ENCODE data around the gene EML4. TPM values are rescaled to one million over a fixed set of nuclear protein-coding genes. Genes with fewer than 3 reads are reported as not detected.
A peak's percentile ranks its signal among the peaks of the same experiment; 100 is the strongest.

Gene EML4
- total RNA-seq, 1 experiment from 2014 or later = 61.1 TPM

GRCh38 chr2:42192652-42193566, 23.8 kb downstream of the EML4 start:
- DNase-seq = no peak
- no peak overlapping the region for H3K4me3 ChIP-seq (ENCODE audit: insufficient read depth, low read depth, low read length)

GRCh38 chr2:42193722-42194187, 24.6 kb downstream of the EML4 start:
- DNase-seq = no peak
- Histone ChIP-seq H3K27me3 (ENCODE audit: control insufficient read depth, insufficient read depth, low read length) (no peaks in the 10 kb centered on the region), H3K36me3 (replicated peaks; ENCODE audit: control insufficient read depth, insufficient read depth, low read length) (no peaks in the 10 kb centered on the region), H3K4me3 (ENCODE audit: insufficient read depth, low read depth, low read length) (no peak overlapping the region)

More at GRCh38 chr2:42192652-42193566, 23.8 kb downstream of the EML4 start:
- no peaks in the 10 kb centered on the region for H3K27me3 ChIP-seq (ENCODE audit: control insufficient read depth, insufficient read depth, low read length)
- no peaks in the 10 kb centered on the region for H3K36me3 ChIP-seq (replicated peaks; ENCODE audit: control insufficient read depth, insufficient read depth, low read length)

- no peaks in the 10 kb centered on the region for H3K27me3 ChIP-seq (ENCODE audit: control insufficient read depth, insufficient read depth, low read length)
- H3K36me3 ChIP-seq (replicated peaks; ENCODE audit: control insufficient read depth, insufficient read depth, low read length) = no peaks in the 10 kb centered on the region
- H3K4me3 ChIP-seq (ENCODE audit: insufficient read depth, low read depth, low read length) = no peak overlapping the region
- DNase-seq = no peak
These were observed 25.3 kb downstream of the EML4 start for GRCh38 chr2:42194428-42194827.

- DNase-seq = no peak
- H3K36me3 ChIP-seq (replicated peaks; ENCODE audit: control insufficient read depth, insufficient read depth, low read length) = no peaks in the 10 kb centered on the region
- no peak overlapping the region for H3K4me3 ChIP-seq (ENCODE audit: insufficient read depth, low read depth, low read length)
- H3K27me3 ChIP-seq (ENCODE audit: control insufficient read depth, insufficient read depth, low read length) = no peaks in the 10 kb centered on the region
These were observed 26.4 kb downstream of the EML4 start for GRCh38 chr2:42195559-42195958.

- Histone ChIP-seq H3K36me3 (replicated peaks; ENCODE audit: control insufficient read depth, insufficient read depth, low read length) (no peaks in the 10 kb centered on the region), H3K4me3 (ENCODE audit: insufficient read depth, low read depth, low read length) (no peak overlapping the region), H3K27me3 (ENCODE audit: control insufficient read depth, insufficient read depth, low read length) (no peaks in the 10 kb centered on the region)
- DNase-seq = no peak
These were observed 26.9 kb downstream of the EML4 start for GRCh38 chr2:42196070-42196402.

GRCh38 chr2:42196403-42197267, 27.5 kb downstream of the EML4 start:
- Histone ChIP-seq H3K4me3 (ENCODE audit: insufficient read depth, low read depth, low read length) (no peak overlapping the region), H3K36me3 (replicated peaks; ENCODE audit: control insufficient read depth, insufficient read depth, low read length) (no peaks in the 10 kb centered on the region), H3K27me3 (ENCODE audit: control insufficient read depth, insufficient read depth, low read length) (no peaks in the 10 kb centered on the region)
- DNase-seq = peak; percentile 46

- no peak for DNase-seq
- Histone ChIP-seq H3K27me3 (ENCODE audit: control insufficient read depth, insufficient read depth, low read length) (no peaks in the 10 kb centered on the region), H3K36me3 (replicated peaks; ENCODE audit: control insufficient read depth, insufficient read depth, low read length) (no peaks in the 10 kb centered on the region), H3K4me3 (ENCODE audit: insufficient read depth, low read depth, low read length) (no peak overlapping the region)
These were observed 28.6 kb downstream of the EML4 start for GRCh38 chr2:42197792-42198191.

- H3K36me3 ChIP-seq (replicated peaks; ENCODE audit: control insufficient read depth, insufficient read depth, low read length) = no peaks in the 10 kb centered on the region
- H3K27me3 ChIP-seq (ENCODE audit: control insufficient read depth, insufficient read depth, low read length) = no peaks in the 10 kb centered on the region
- no peak overlapping the region for H3K4me3 ChIP-seq (ENCODE audit: insufficient read depth, low read depth, low read length)
- no peak for DNase-seq
These were observed 29.3 kb downstream of the EML4 start for GRCh38 chr2:42198466-42198865.

GRCh38 chr2:42199002-42199401, 29.8 kb downstream of the EML4 start:
- H3K4me3 ChIP-seq (ENCODE audit: insufficient read depth, low read depth, low read length) = no peak overlapping the region
- no peaks in the 10 kb centered on the region for H3K27me3 ChIP-seq (ENCODE audit: control insufficient read depth, insufficient read depth, low read length)
- no peak for DNase-seq
- H3K36me3 ChIP-seq (replicated peaks; ENCODE audit: control insufficient read depth, insufficient read depth, low read length) = no peaks in the 10 kb centered on the region

- no peak for DNase-seq
- Histone ChIP-seq H3K4me3 (ENCODE audit: insufficient read depth, low read depth, low read length) (no peak overlapping the region), H3K27me3 (ENCODE audit: control insufficient read depth, insufficient read depth, low read length) (no peaks in the 10 kb centered on the region), H3K36me3 (replicated peaks; ENCODE audit: control insufficient read depth, insufficient read depth, low read length) (no peaks in the 10 kb centered on the region)
These were observed 30.5 kb downstream of the EML4 start for GRCh38 chr2:42199626-42200025.

- DNase-seq = no peak
- Histone ChIP-seq H3K36me3 (replicated peaks; ENCODE audit: control insufficient read depth, insufficient read depth, low read length) (no peaks in the 10 kb centered on the region), H3K4me3 (ENCODE audit: insufficient read depth, low read depth, low read length) (no peak overlapping the region), H3K27me3 (ENCODE audit: control insufficient read depth, insufficient read depth, low read length) (no peaks in the 10 kb centered on the region)
These were observed 32.0 kb downstream of the EML4 start for GRCh38 chr2:42200926-42201855.

GRCh38 chr2:42202634-42203008, 33.5 kb downstream of the EML4 start:
- H3K4me3 ChIP-seq (ENCODE audit: insufficient read depth, low read depth, low read length) = no peak overlapping the region
- no peak for DNase-seq
- H3K36me3 ChIP-seq (replicated peaks; ENCODE audit: control insufficient read depth, insufficient read depth, low read length) = no peaks in the 10 kb centered on the region
- H3K27me3 ChIP-seq (ENCODE audit: control insufficient read depth, insufficient read depth, low read length) = no peaks in the 10 kb centered on the region

GRCh38 chr2:42203792-42204191, 34.6 kb downstream of the EML4 start:
- Histone ChIP-seq H3K4me3 (ENCODE audit: insufficient read depth, low read depth, low read length) (no peak overlapping the region), H3K27me3 (ENCODE audit: control insufficient read depth, insufficient read depth, low read length) (no peaks in the 10 kb centered on the region), H3K36me3 (replicated peaks; ENCODE audit: control insufficient read depth, insufficient read depth, low read length) (no peaks in the 10 kb centered on the region)
- no peak for DNase-seq

- Histone ChIP-seq H3K27me3 (ENCODE audit: control insufficient read depth, insufficient read depth, low read length) (no peaks in the 10 kb centered on the region), H3K4me3 (ENCODE audit: insufficient read depth, low read depth, low read length) (no peak overlapping the region)
- no peak for DNase-seq
These were observed 36.2 kb downstream of the EML4 start for GRCh38 chr2:42205337-42205736.

More at GRCh38 chr2:42205337-42205736, 36.2 kb downstream of the EML4 start:
- no peaks in the 10 kb centered on the region for H3K36me3 ChIP-seq (replicated peaks; ENCODE audit: control insufficient read depth, insufficient read depth, low read length)
